Thyroid gland (tissue), 4 donors: Measurements from ENCODE around the gene YIF1B.

Experiments used
- POLR2A ChIP-seq, 2 donors: fragments of 450-650 bp; IDR thresholded peaks; one replicate each; pipeline ENCODE4 v1.6.1; 2017; ENCODE audit warnings: antibody characterized with exemption in 2 of 2, mild to moderate bottlenecking in 2 of 2, moderate library complexity in 1 of 2
- TF ChIP-seq, protein P1 (sequence below), 6 experiments: fragments of 200-600 bp in 3 of 6; fragments of 450-650 bp in 3 of 6; sonication (generic) in 3 of 6; IDR thresholded peaks; one replicate each; pipeline ENCODE4 v1.5.1; 2016 to 2019; ENCODE audit warnings: antibody characterized with exemption in 6 of 6, mild to moderate bottlenecking in 2 of 6, inconsistent platforms in 1 of 6, moderate library complexity in 1 of 6

DNA sequence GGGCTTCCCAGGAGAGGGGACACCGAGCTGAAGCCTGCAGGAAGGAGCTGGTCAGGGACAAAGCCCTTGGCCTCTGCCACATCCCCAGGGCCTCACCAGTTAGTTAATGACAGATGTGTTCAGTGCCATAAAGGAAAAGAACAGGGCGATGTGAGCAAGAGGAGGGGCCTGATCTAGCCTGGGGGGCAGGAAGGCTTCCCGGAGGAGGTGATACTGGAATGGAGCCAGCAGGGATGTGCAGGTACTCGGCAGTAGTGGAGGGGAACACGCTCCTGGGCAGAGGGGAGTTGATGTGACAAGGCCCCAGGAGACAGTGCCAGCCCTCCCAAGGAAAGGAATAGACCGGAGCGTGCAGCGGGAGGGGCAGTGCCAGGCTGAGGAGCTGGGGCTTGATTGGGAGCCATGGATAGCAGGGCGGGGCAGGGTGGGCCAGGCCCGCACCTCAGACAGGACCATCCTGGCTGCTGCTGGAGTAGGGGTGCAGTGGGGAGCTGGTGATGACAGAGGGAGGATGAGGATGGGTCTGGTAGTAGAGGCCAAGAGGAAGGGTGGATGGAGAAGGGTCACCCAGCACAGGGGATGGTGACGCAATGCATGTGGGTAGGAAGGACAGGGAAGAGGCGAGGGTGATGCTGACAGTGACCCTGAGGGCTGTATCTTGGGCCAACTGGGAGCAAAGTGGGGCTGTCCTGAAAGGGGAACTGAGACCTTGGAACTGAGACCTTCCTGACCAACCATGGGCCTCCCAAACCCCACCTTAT lies 7.6 kb downstream of the YIF1B start:
- no peak for TF ChIP-seq POLR2A (IDR thresholded peaks at IDR 0.05)
- TF ChIP-seq, protein P1, sequence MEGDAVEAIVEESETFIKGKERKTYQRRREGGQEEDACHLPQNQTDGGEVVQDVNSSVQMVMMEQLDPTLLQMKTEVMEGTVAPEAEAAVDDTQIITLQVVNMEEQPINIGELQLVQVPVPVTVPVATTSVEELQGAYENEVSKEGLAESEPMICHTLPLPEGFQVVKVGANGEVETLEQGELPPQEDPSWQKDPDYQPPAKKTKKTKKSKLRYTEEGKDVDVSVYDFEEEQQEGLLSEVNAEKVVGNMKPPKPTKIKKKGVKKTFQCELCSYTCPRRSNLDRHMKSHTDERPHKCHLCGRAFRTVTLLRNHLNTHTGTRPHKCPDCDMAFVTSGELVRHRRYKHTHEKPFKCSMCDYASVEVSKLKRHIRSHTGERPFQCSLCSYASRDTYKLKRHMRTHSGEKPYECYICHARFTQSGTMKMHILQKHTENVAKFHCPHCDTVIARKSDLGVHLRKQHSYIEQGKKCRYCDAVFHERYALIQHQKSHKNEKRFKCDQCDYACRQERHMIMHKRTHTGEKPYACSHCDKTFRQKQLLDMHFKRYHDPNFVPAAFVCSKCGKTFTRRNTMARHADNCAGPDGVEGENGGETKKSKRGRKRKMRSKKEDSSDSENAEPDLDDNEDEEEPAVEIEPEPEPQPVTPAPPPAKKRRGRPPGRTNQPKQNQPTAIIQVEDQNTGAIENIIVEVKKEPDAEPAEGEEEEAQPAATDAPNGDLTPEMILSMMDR (IDR thresholded peaks at IDR 0.05): no peak
